Stimulated activated CD4-positive, alpha-beta T cell treated with anti-CD3 and anti-CD28 coated beads, TNF-alpha, amount 100 ng/mL, for 48 hours (primary cell): ENCODE results near the gene AXIN1.
"Not testable (repeated sequence)": the region's sequence is repeated elsewhere in the genome, so short reads cannot be mapped to it uniquely, and the experiment has no call there.

Experiments used
- DNase-seq, 3 donors: peaks; one replicate each; pipeline ENCODE4 v3.0.0-alpha.2; 2020; ENCODE audit warnings: low read depth in 3 of 3

The AXIN1 gene

DNA sequence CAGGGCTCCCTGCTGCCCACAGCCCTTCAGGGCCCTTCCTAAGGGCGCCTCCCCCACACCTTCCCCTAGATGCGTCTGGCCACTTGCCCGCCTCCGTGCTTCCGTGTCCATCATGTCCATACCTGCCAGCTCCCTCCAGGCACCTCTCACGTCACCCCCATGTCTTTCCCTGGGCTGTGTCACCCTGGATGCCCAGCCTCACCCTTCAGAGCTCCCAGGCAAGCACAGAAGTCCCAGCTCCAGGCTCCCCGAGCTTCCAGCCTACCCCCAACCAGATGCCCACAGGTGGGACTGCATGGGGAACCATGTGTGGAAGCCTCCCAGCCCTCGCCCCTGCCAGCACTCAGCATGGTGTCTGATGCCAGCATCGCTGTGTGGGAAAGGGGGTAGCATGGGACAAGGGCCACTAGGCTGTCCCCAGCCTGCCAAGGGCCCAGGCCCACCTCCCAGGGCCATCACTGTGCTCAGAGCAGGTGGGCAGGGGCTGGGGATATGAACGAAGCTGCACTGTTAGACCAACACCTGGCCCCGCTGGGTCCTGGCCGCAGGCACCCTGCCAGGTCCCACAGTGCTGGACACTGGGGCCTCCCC is 1.9 kb upstream of the AXIN1 start:
- no peak for DNase-seq

DNA sequence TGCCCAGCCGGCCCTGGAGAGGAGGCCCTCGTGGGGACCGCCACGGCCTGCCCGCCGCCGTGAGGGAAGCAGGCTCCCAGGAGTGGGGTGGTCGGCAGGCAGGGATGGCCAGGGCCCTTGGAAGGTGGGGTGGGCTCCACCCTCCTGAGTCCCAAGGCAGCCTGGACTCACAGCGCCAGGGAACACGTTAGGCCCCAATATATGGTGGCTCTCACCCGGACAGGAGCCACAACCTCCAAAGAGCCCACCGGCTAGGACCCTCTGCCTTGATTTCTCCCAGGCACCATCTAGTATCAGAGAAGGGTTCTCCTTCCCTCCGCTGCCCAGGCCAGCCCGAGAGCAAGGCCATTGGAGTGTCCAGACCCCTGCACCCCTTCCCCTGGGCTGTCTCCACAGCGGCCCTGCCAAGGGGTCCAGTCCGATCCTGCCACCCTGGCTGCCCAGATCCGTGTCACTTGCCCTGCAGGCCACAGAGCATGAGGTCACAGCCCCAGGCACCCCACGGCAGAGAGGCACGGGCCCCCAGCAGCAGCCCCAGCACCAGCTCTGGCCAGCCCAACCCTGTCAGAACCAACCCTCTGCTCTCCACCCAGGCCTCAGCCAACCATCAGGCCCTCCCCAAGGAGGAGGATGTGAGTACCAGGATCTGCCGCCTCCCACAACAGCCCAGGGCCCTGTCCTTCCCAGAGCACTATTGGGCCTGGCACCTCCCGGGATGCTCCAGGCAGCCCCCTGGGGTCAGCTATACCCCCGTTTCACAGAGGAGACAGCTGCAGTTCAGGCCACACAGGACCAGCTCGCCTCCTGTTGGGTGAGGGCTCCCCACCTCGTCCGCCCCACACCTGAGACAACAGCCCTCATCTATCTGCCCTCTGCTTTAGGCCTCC is 1.1 kb upstream of the AXIN1 start:
- no peak for DNase-seq

DNA sequence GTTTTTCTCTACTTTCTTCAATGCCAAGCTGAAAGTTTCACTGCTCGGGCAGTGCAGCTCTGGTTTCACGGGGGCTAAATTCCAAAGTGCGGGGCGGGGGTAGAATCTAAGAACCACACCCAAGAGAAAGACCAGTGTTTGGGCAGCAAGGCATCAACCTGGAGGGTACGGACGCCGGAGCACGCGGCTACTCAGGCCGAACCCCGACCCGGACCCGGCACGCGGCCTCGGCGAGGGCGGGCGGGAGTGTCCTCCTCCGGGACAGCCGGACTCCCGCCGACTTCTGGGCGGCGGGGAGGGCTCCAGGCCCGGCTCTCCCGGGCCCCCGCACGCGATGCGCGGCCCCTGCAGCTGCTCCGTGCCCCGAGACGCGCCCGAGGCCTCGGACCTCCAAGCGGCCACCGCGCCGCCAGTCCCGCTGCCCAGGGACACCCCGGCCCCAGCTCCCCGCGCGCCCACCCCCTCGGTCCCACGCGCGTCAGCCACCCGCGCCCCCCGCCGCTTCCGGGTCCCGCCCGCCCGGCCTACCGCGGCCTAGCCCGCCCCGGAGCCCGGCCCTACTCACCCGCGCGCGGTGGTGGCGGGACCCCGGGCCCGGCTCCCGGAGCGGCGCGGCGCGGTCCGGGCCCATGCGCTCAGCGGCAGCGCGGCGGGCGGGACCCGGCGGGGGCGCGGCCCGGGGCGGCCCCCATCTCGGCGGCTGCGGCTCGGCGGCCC is 561 bp downstream of the AXIN1 start:
- DNase-seq: no peak

DNA sequence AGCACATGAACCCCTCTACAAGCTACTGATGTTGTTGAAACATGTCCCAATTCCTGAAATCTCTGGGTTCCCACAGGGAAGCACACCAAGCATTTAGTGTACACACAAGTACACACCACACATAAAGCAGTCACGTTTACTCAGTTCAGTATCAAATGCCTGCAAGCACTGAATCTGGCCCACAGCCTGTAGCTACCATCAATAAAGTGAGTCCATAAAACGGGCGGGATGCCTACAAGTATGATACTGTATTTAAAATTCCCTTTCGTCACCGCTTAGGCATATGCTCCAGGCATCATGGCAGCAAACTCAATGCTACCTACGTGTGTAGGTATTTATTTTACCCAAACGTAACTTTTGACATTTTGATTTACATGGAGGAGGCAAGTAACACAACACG is 2.3 kb downstream of the AXIN1 start:
- no peak for DNase-seq

DNA sequence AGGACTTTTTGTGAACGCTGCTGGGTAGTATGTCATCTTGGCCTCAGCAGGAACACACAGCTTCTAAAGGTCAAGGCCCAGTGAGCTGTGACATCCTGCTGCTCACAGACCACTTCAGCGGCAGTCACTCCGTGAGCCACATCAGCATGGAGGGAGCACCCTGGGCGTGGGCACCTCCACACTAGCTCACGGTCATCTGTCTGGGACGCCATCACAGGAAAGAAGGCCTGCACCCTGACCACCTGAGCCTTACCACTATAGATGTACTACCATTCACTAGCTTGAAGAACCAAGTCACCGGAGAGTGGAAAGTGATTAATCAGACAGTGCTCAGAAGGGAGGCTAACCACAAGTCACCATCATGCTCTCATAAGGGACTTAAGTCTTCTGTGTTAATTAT is 3.3 kb downstream of the AXIN1 start:
- no peak for DNase-seq

DNA sequence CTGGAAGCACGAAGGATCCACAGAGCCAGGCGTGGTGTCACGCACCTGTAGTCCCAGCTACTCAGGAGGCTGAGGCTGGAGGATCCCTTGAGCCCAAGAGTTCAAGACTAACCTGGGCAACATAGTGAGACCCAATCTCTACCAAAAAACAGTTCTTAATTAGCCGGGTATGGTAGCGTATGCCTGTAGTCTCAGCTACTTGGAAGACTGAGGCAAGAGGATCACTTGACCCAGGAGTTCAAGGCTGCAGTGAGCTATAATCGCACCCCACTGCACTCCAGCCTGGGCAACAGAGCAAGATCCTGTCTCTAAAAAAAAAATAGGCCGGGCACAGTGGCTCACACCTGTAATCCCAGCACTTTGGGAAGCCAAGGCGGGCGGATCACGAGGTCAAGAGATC is 4.0 kb downstream of the AXIN1 start:
- DNase-seq: not testable (repeated sequence)

DNA sequence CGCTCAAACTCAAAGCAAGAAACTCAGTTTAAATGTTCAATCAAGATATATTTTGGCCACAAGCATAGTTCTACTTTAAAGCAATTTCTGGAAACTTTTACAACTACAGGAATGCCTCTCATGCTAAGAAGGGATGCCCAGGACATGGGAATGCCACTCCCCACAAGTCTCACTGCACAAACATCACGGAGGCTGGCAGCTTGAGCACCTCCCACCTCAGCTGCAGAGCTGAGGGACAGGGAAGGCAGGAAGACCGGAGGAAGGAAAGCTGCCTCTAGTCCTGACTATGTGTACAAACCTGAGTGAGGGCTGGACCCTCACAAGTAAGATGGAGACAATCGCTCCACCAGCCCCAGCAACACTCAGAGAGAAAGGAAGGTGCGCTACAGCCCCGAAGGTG is 5.3 kb downstream of the AXIN1 start:
- no peak for DNase-seq

DNA sequence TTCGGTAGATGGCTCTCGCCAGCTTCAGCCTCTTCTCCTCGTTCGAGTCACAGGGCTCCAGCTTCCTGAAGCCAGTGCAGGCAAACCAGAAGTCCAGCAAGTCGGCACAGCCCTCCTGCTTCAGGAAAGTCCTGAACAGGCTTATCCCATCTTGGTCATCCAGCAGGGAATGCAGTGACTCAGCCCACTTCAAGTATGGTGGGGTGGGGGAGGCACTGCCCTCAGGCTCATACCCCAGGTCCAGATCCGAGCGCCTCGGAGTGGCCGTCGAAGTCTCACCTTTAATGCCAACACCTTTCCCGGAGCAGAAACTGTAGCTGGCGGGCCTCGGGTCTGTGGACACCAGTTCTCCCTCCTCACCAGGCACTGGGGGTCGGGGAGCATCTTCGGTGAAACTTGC is 5.9 kb downstream of the AXIN1 start:
- no peak for DNase-seq

DNA sequence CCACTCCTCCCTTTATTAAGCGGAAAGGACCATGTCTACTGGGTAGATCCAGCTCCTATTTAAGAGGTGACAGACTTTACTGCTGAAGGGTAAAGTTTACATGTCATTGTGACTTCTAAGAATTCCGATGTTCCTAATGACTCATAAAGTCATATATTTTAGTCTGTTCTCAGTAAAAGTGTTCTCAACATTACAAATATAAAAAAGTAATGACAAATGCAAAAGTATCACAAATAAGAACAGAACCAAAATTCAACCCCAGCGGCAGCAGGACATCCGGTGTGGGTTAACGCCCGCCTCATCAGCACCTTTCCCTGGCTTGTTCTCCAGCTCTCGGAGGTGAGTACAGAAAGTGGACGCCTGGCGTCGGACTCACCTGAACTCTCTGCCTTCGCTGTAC is 6.8 kb downstream of the AXIN1 start:
- no peak for DNase-seq

DNA sequence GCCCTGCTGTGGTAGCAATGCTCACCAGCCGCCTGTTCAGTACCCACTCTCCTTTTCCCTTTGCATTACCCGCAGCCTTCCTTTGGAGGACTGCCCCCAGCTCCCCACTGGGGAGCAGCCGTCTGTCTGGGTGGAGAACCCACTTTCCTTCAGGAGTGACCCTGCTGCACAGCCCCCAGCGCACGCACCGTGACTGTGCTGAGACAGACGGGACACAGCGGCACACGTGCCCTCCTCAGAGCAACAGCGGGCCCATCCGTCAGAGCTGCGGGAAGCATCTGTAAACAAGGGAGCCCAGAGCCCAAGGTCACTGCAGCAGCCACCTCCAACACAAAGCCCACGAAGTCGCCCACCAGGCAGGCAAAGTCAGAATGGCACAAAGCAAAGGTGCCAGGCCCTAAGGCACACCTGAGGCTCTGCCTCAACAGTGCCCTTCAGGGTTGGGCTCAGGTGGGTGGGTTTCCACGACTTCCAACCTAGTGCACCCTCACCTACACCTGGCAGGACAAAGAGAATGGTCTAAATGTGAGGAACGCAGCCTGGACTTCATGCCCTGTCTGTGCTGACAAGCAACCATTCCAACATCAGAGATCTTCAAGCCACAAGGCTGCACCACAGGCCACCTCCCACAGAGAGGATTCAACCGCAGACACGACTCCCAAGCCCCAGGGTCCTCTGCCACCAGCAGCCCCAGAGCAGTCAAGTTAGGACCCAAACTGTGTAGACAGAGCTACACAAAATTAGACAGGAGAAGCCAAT is 9.9 kb downstream of the AXIN1 start:
- DNase-seq: no peak

DNA sequence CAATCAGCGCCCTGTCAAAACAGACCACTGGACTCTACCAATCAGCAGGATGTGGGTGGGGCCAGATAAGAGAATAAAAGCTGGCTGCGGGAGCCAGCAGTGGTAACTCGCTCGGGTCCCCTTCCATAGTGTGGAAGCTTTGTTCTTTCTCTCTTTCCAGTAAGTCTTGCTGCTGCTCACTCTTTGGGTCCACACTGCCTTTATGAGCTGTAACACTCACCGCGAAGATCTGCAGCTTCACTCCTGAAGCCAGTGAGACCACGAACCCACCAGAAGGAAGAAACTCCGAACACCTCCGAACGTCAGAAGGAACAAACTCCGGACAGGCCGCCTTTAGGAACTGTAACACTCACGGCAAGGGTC is 10.6 kb downstream of the AXIN1 start:
- DNase-seq: not testable (repeated sequence)

DNA sequence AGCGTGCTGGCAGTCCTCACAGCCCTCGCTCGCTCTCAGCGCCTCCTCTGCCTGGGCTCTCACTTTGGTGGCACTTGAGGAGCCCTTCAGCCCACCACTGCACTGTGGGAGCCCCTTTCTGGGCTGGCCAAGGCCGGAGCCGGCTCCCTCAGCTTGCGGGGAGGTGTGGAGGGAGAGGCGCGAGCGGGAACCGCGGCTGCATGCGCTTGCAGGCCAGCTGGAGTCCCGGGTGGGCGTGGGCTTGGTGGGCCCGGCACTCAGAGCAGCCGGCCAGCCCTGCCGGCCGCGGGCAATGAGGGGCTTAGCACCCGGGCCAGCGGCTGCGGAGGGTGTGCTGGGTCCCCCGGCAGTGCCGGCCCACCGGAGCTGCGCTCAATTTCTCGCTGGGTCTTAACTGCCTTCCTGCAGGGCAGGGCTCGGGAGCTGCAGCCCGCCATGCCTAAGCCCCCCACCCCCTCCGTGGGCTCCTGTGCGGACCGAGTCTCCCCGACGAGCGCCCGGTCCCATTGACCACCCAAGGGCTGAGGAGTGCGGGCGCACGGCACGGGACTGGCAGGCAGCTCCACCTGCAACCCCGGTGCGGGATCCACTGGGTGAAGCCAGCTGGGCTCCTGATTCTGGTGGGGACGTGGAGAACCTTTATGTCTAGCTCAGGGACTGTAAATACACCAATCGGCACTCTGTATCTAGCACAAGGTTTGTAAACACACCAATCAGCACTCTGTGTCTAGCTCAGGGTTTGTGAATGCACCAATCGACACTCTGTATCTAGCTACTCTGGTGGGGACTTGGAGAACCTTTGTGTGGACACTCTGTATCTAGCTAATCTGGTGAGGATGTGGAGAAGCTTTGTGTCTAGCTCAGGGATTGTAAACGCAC is 11.2 kb downstream of the AXIN1 start:
- not testable (repeated sequence) for DNase-seq

DNA sequence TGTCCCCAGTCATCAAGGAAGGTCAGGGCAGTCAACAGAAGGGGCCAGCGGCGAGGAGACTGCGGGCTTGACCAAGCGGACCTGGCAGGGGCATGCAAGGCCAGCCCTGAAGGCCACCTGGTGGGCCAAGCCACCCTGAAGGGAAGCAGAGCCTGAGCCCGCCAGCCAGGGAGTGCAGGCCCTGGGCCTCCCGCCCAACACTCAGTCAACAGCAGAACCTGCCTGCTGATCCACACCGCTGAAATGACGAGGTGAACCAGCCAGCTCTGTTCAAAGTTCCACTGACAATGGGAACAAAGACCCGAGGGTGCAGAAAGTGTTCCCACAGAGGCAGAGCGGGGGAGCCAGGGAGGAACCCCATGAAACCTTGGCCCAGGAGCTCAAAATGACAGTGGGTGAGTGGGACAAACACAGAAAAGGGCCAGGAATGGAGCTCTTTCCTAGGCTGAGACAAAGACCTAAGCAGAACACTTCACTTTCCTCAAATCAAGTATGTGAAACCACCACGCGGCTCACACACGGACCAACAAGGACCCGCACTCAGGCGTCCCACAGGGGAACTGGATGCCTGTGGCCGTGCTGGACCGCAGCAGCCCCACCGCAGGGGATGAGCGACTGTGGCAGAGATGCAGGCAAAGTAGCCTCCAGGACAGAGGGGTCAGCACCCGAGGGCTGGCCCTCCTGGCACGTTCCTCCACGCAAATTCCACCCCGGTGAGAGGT is 12.0 kb downstream of the AXIN1 start:
- no peak for DNase-seq

DNA sequence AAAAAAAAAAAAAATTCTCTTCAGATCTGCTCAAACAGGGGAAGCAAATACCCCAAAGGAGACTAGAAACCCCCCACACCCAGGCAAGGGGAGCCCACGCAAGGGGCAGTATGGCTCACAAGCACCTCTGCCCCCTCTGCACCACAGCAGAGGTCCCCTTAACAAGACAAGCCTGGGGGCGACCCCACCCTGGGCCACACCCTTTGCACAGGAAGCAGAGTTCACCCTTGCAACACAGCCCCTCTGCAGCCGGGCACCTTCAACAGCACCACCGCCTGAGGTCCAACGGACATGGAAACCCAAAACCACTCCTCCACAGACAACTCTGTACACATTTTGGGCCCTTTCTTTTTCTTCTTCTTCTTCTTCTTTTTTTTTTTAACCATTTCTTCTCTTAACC is 12.8 kb downstream of the AXIN1 start:
- no peak for DNase-seq

DNA sequence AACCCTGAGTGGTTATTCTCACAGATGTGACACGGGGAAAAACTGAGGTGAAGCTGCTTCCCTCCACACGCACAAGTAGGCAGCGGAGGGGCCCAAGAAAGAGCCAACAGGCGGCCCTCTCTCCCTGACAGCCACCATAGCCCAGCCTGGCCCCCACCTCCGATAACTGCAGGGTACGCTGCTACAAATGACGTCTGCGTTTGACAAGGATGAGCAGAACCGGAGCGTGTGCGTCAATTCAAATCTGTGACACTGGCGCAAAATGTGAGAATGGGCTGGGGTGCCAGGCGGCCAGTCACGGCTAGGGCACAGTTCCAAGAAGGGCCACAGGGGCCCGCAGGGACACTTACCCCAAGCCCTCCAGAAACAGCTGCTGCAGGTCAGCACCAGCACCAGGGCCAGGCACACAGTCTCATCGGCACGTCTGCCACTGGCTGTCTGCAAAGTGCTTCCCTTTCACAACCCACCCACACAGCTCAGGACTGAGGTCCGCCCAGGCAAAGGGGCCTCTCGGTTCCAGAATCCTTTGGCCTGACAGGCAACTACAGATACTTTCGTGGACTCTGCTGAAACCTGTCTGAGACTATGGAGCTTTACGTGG is 14.4 kb downstream of the AXIN1 start:
- DNase-seq: no peak

DNA sequence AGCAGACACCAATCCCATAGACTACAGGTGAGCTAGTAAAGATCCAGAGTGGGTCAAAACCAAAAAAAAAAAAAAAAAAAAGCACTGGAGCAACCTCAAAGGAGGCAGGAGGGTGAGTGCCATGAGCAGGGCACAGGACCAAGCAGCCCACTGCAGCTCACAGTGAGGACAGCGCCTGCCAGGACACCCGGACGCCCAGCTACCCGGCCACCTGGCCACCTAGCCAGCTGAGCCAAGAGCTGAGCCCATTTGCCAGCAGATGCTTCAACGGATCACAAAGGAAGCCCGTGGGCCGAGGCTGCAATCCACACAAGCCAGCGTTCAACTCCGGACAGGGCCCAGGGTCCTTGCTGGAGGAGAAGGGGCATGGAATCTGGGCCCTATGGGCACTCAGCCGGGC is 15.1 kb downstream of the AXIN1 start:
- DNase-seq: no peak

DNA sequence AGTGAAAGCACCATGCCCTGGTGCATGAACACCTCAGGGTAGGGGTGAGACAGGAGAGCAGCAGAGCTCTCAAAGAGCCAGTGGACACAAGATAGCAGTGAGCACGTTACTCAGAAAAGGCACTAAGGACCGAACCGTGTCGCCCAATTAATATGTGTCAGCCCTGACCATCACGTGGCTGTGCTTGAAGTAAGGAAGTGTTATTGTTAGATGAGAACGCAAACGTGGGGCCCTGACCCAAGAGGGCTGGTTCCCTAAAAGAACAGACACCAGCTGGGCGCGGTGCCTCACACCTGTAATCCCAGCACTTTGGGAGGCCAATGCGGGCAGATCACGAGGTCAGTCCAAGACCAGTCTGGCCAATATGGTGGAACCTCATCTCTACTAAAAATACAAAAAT is 16.3 kb downstream of the AXIN1 start:
- DNase-seq: no peak

DNA sequence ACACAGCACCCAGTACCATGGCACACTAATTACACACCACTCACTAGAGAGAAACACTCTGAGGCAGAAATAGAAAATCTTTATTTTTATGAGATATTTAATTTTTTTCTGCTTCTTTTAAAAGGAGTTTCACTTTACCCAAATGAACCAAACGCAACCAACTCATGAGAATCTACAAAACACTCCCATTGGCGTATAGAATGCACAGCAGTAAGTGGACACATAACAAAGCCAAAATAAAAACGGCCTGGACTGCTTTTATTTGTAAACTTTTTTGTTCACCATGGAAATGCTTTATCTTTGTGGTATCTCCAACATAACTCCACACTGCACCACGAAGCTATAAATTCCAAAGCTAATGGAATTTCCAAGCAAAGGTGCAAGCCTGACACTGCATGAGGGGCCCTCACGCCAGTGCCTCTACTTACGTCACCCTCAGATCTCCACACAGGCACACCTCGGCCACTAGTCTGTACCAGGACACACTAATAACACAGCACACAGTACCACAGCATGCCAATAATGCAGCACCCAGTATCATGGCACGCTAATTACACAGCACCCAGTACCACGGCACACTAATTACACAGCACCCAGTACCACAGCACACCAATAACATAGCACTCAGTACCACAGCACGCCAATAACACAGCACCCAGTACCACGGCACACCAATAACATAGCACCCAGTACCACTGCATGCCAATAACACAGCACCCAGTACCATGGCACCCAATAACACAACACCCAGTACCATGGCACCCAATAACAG is 17.5 kb downstream of the AXIN1 start:
- not testable (repeated sequence) for DNase-seq

DNA sequence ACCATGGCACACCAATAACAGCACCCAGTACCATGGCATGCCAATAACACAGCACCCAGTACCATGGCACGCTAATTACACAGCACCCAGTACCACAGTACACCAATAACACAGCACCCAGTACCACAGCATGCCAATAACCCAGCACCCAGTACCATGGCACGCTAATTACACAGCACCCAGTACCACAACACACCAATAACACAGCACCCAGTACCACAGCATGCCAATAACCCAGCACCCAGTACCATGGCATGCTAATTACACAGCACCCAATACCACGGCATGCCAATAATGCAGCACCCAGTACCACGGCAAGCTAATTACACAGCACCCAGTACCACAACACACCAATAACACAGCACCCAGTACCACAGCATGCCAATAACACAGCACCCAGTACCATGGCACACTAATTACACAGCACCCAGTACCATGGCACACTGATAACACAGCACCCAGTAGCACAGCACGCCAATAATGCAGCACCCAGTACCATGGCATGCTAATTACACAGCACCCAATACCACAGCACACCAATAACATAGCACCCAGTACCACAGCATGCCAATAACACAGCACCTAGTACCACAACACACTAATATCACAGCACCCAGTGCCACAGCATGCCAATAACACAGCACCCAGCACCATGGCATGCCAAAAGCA is 18.2 kb downstream of the AXIN1 start:
- DNase-seq: not testable (repeated sequence)
